Sigmoid colon (tissue), 7 donors: ENCODE results near the gene ACAD11. TPM values are rescaled to one million over a fixed set of nuclear protein-coding genes. Genes with fewer than 3 reads are reported as not detected.

Experiments
- DNase-seq: peaks from one replicate; pipeline ENCODE4 v3.0.0-alpha.2; 2019
- H3K27ac ChIP-seq, 4 donors: fragments of 200-600 bp; sonication (generic); one replicate each; pipeline ENCODE4 v1.5.1; 2016 to 2019; ENCODE audit warnings: mild to moderate bottlenecking in 1 of 4
- H3K27me3 ChIP-seq, 3 donors: fragments of 200-600 bp; sonication (generic); one replicate each; pipeline ENCODE4 v1.5.1; 2019; ENCODE audit warnings: mild to moderate bottlenecking in 1 of 3
- H3K36me3 ChIP-seq, 4 donors: fragments of 200-600 bp; sonication (generic); one replicate each; pipeline ENCODE4 v1.5.1; 2016 to 2019
- H3K4me1 ChIP-seq, 4 donors: fragments of 200-600 bp; sonication (generic); one replicate each; pipeline ENCODE4 v1.5.1; 2017 to 2019
- H3K4me3 ChIP-seq, 4 donors: fragments of 200-600 bp; sonication (generic); one replicate each; pipeline ENCODE4 v1.5.1; 2017 to 2019; ENCODE audit warnings: mild to moderate bottlenecking in 2 of 4, moderate library complexity in 1 of 4
- H3K9me3 ChIP-seq, 4 donors: fragments of 200-600 bp in 3 of 4; sonication (generic) in 3 of 4; one replicate each; pipeline versions ENCODE4 v1.5.1 to v1.6.1; 2013 to 2019
- CTCF ChIP-seq, 4 experiments: fragments of 450-650 bp in 3 of 4; fragments of 200-600 bp in 1 of 4; IDR thresholded peaks; one replicate each; pipeline ENCODE4 v1.5.1; 2016 to 2019; ENCODE audit warnings: antibody characterized with exemption in 4 of 4, mild to moderate bottlenecking in 3 of 4, moderate library complexity in 2 of 4
- EP300 ChIP-seq, 4 donors: sonication (generic); formaldehyde crosslinking; IDR thresholded peaks; one replicate each; pipeline ENCODE4 v1.6.1; 2017; ENCODE audit warnings: antibody characterized with exemption in 4 of 4
- POLR2A ChIP-seq, 2 donors: fragments of 450-650 bp; IDR thresholded peaks; one replicate each; pipeline ENCODE4 v1.6.1; 2016; ENCODE audit warnings: antibody characterized with exemption in 2 of 2, mild to moderate bottlenecking in 2 of 2, moderate library complexity in 2 of 2
- POLR2AphosphoS5 ChIP-seq, 4 donors: sonication (generic); formaldehyde crosslinking; IDR thresholded peaks; one replicate each; pipeline ENCODE4 v1.6.1; 2017; ENCODE audit warnings: antibody characterized with exemption in 4 of 4
- WGBS, 2 donors: extraction: QIAGEN DNeasy Blood & Tissue Kit; methylation state at CpG; one replicate each; pipeline ENCODE4 v1.1.7; 2013; 5-methylcytosine and 5-hydroxymethylcytosine counted together
- intact Hi-C: fragments of 100-400 bp; cut with DNase I; formaldehyde crosslinking; loops from one replicate; pipeline ENCODE4 v1.15.1; 2023
- polyA plus RNA-seq, 3 donors: library from polyadenylated mRNA; stranded (reverse); fragments of 200-250 nt; gene quantifications; one replicate each; pipeline ENCODE4 v1.2.3, GENCODE V29; 2013
- total RNA-seq, 4 donors: library from RNA; depleted of rRNA; stranded (reverse); fragments of >200 nt; gene quantifications; one replicate each; pipeline ENCODE4 v1.1.0, GENCODE V29; 2016
- donor health status: healthy with polysubstance abuse.
- donor health status: Bipolar disorder and iron deficiency.
- donor health status: healthy.

The ACAD11 gene
- total and polyA plus RNA-seq, 7 donors, result 2.4 to 71.7 (median 26.8) TPM

- Histone ChIP-seq H3K4me3 (no peak overlapping the region), H3K36me3 (peaks cover 0 to 98% (median 29%) of the 10 kb centered on the region in 4 donors), H3K4me1 (no peaks in the 10 kb centered on the region), H3K27me3 (no peaks in the 10 kb centered on the region), H3K9me3 (no peaks in the 10 kb centered on the region), H3K27ac (no peak overlapping the region)
- TF ChIP-seq POLR2AphosphoS5 (IDR thresholded peaks at IDR 0.05), result no peak
- TF ChIP-seq CTCF (IDR thresholded peaks at IDR 0.05), result no peak
- TF ChIP-seq EP300 (IDR thresholded peaks at IDR 0.05), result no peak
- no peak for TF ChIP-seq POLR2A (IDR thresholded peaks at IDR 0.05)
- intact Hi-C loops, result loop anchor here (10.0 kb wide), 1 partner anchor 182 kb away; no protein-coding TSS in a partner anchor
- 95 to 98% methylated on average over 5 of the region's 5 CpGs for WGBS, 2 donors
- DNase-seq, result no peak
Measured at GRCh38 chr3:132513057-132513456, 146.6 kb downstream of the ACAD11 start.

- Histone ChIP-seq H3K4me3 (no peak overlapping the region), H3K9me3 (no peaks in the 10 kb centered on the region), H3K36me3 (peaks cover 0 to 91% (median 26%) of the 10 kb centered on the region in 4 donors), H3K27ac (no peak overlapping the region), H3K27me3 (no peaks in the 10 kb centered on the region), H3K4me1 (no peaks in the 10 kb centered on the region)
- no peak for TF ChIP-seq POLR2A (IDR thresholded peaks at IDR 0.05)
- no peak for TF ChIP-seq POLR2AphosphoS5 (IDR thresholded peaks at IDR 0.05)
- no peak for TF ChIP-seq EP300 (IDR thresholded peaks at IDR 0.05)
- TF ChIP-seq CTCF (IDR thresholded peaks at IDR 0.05), result no peak
- DNase-seq, result no peak
- WGBS, 2 donors, result 95 to 97% methylated on average over 1 of the region's 1 CpG
- intact Hi-C loops, result no loop called here
Measured at GRCh38 chr3:132509506-132509905, 150.1 kb downstream of the ACAD11 start.

- Histone ChIP-seq H3K4me3 (no peak overlapping the region), H3K9me3 (no peaks in the 10 kb centered on the region), H3K4me1 (no peaks in the 10 kb centered on the region), H3K27me3 (no peaks in the 10 kb centered on the region), H3K36me3 (peaks cover 0 to 91% (median 26%) of the 10 kb centered on the region in 4 donors), H3K27ac (no peak overlapping the region)
- 98 to 99% methylated on average over 1 of the region's 1 CpG for WGBS, 2 donors
- intact Hi-C loops, result no loop called here
- DNase-seq, result no peak
- TF ChIP-seq POLR2AphosphoS5 (IDR thresholded peaks at IDR 0.05), result no peak
- TF ChIP-seq CTCF (IDR thresholded peaks at IDR 0.05), result no peak
- no peak for TF ChIP-seq EP300 (IDR thresholded peaks at IDR 0.05)
- no peak for TF ChIP-seq POLR2A (IDR thresholded peaks at IDR 0.05)
Measured at GRCh38 chr3:132509096-132509495, 150.5 kb downstream of the ACAD11 start.

Other genes starting within 250 kb of the ACAD11 start
- 10 to 100 TPM; 33.2 to 55.9 (median 46.5) TPM for gene DNAJC13, start 242.3 kb downstream of the ACAD11 start, total RNA-seq
- gene DNAJC13, start 242.3 kb downstream of the ACAD11 start, polyA plus RNA-seq, result 10 to 100 TPM in 2 of 3 donors, 1 to 10 TPM in 1; 9.0 to 14.3 (median 12.4) TPM
- 1 to 10 TPM in 2 of 4 donors, under 1 TPM in 1, not detected in 1; 0.54 to 5.0 (median 3.2) TPM for gene ACKR4, start 62.5 kb downstream of the ACAD11 start, total RNA-seq
- gene ACKR4, start 62.5 kb downstream of the ACAD11 start, polyA plus RNA-seq, result 1 to 10 TPM in 1 of 3 donors, under 1 TPM in 1, not detected in 1; 0.60 to 2.0 TPM
- gene UBA5, start 520 bp upstream of the ACAD11 start, total RNA-seq, result 10 to 100 TPM; 21.6 to 35.3 (median 31.8) TPM
- 10 to 100 TPM; 16.8 to 23.9 (median 20.8) TPM for gene UBA5, start 520 bp upstream of the ACAD11 start, polyA plus RNA-seq
- gene NPHP3, start 62.6 kb upstream of the ACAD11 start, total RNA-seq, result 10 to 100 TPM; 38.0 to 76.2 (median 42.8) TPM
- 1 to 10 TPM; 4.2 to 5.1 (median 4.4) TPM for gene NPHP3, start 62.6 kb upstream of the ACAD11 start, polyA plus RNA-seq